ENCODE data around the gene ZCCHC3.
"Not testable (repeated sequence)": the region's sequence is repeated elsewhere in the genome, so short reads cannot be mapped to it uniquely, and the experiment has no call there.

Gene ZCCHC3

GRCh38 chr20:297098-297924, at the start of gene ZCCHC3:
Gene ZCCHC3 (plus strand): TSS chr20:297570. CDS start chr20:297587, 17 bp downstream.
- FAIRE-seq = peak; percentile 56

GRCh38 chr20:251354-251753, 46.0 kb upstream of the ZCCHC3 start:
- FAIRE-seq = no peak

GRCh38 chr20:252801-253200, 44.6 kb upstream of the ZCCHC3 start:
- FAIRE-seq = no peak

GRCh38 chr20:253447-253846, 43.9 kb upstream of the ZCCHC3 start:
- FAIRE-seq = not testable (repeated sequence)

- FAIRE-seq = no peak
These were observed 40.0 kb upstream of the ZCCHC3 start, which contains the start of gene DEFB132 for GRCh38 chr20:257419-257818. Gene DEFB132 (plus strand): TSS chr20:257724. CDS start chr20:257779, 55 bp downstream.

GRCh38 chr20:258269-258858, 39.0 kb upstream of the ZCCHC3 start:
- no peak for FAIRE-seq

GRCh38 chr20:258963-259362, 38.4 kb upstream of the ZCCHC3 start:
- no peak for FAIRE-seq

GRCh38 chr20:259981-260380, 37.4 kb upstream of the ZCCHC3 start:
- FAIRE-seq = no peak

- no peak for FAIRE-seq
These were observed 33.7 kb upstream of the ZCCHC3 start for GRCh38 chr20:263701-264100.

GRCh38 chr20:266596-267562, 30.5 kb upstream of the ZCCHC3 start:
- peak; percentile 31 for FAIRE-seq

- no peak for FAIRE-seq
These were observed 26.9 kb upstream of the ZCCHC3 start for GRCh38 chr20:270517-270916.

- no peak for FAIRE-seq
These were observed 26.3 kb upstream of the ZCCHC3 start for GRCh38 chr20:271069-271468.

GRCh38 chr20:271528-271927, 25.8 kb upstream of the ZCCHC3 start:
- FAIRE-seq = no peak

- FAIRE-seq = no peak
These were observed 24.7 kb upstream of the ZCCHC3 start for GRCh38 chr20:272718-273117.

- FAIRE-seq = no peak
These were observed 23.5 kb upstream of the ZCCHC3 start for GRCh38 chr20:273884-274283.

GRCh38 chr20:275791-276190, 21.6 kb upstream of the ZCCHC3 start:
- FAIRE-seq = no peak

GRCh38 chr20:276620-277495, 20.5 kb upstream of the ZCCHC3 start:
- FAIRE-seq = no peak

GRCh38 chr20:277496-277781, 19.9 kb upstream of the ZCCHC3 start:
- FAIRE-seq = no peak

- no peak for FAIRE-seq
These were observed 19.2 kb upstream of the ZCCHC3 start for GRCh38 chr20:278181-278580.

GRCh38 chr20:278607-279571, 18.5 kb upstream of the ZCCHC3 start:
- FAIRE-seq = no peak

- FAIRE-seq = no peak
These were observed 13.2 kb upstream of the ZCCHC3 start for GRCh38 chr20:284172-284571.

All from TTC549 (cell line).